Measurements from ENCODE around the gene ABHD17B. TPM values are rescaled to one million over a fixed set of nuclear protein-coding genes. Genes with fewer than 3 reads are reported as not detected.

Gene ABHD17B
- total RNA-seq, 3 donors from 2014 or later: 21.2 to 34.7 (median 23.7) TPM

DNA sequence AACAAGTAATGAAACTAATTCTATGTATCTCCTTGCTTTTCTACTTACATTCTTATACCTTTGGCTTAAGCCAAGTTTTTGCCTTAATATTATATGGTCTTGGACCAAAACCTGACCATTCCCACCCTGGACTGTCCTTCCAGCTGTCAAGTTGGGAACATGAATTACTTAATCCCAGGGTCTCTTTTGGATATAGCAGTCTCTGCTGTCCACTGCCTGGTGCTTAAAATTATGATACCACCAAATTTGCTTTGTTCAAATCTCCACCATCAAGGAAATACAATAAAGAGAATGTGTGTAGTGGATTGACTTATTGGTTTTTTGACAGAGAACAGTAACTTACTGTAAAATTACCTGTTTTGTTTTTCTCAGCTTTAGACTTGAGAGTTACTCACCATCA is 66.2 kb downstream of the ABHD17B start:
- intact Hi-C loops (cut with DNase I, micrococcal nuclease): no loop called here
- TF ChIP-seq, protein P1, sequence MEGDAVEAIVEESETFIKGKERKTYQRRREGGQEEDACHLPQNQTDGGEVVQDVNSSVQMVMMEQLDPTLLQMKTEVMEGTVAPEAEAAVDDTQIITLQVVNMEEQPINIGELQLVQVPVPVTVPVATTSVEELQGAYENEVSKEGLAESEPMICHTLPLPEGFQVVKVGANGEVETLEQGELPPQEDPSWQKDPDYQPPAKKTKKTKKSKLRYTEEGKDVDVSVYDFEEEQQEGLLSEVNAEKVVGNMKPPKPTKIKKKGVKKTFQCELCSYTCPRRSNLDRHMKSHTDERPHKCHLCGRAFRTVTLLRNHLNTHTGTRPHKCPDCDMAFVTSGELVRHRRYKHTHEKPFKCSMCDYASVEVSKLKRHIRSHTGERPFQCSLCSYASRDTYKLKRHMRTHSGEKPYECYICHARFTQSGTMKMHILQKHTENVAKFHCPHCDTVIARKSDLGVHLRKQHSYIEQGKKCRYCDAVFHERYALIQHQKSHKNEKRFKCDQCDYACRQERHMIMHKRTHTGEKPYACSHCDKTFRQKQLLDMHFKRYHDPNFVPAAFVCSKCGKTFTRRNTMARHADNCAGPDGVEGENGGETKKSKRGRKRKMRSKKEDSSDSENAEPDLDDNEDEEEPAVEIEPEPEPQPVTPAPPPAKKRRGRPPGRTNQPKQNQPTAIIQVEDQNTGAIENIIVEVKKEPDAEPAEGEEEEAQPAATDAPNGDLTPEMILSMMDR (IDR thresholded peaks at IDR 0.05): no peak
- no peak overlapping the region for H3K4me3 ChIP-seq
- H3K9me3 ChIP-seq: peaks cover 4% of the 10 kb centered on the region
- no peaks in the 10 kb centered on the region for H3K36me3 ChIP-seq (ENCODE audit: low read depth)
- no peaks in the 10 kb centered on the region for H3K4me1 ChIP-seq (ENCODE audit: low read depth)
- ATAC-seq: no peak
- DNase-seq: no peak

DNA sequence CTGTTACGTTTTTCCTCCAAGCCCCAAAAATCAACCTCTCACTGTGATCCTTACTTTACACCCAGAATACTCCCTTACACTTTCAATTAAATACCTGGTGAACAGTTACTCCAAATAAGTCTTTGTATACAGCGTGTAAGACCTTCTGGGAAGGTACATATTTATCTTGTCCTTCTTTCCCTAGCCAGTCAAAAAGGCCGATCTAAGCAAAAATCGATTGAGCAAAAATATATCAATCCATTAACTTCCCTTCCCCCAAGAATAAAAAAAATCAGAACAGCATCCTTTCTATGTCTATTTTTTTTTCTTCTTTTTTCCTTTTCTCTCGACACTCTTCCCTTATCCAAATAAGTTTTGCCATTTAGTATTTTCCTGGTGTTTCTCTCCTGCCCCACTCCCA is 71.3 kb downstream of the ABHD17B start:
- ATAC-seq (no peak), DNase-seq (no peak)
- H3K4me1 ChIP-seq (ENCODE audit: low read depth): no peaks in the 10 kb centered on the region
- H3K9me3 ChIP-seq: no peaks in the 10 kb centered on the region
- H3K4me3 ChIP-seq: no peak overlapping the region
- no peaks in the 10 kb centered on the region for H3K36me3 ChIP-seq (ENCODE audit: low read depth)
- intact Hi-C loops (cut with DNase I, micrococcal nuclease): no loop called here
- TF ChIP-seq, protein P1 (IDR thresholded peaks at IDR 0.05): no peak

DNA sequence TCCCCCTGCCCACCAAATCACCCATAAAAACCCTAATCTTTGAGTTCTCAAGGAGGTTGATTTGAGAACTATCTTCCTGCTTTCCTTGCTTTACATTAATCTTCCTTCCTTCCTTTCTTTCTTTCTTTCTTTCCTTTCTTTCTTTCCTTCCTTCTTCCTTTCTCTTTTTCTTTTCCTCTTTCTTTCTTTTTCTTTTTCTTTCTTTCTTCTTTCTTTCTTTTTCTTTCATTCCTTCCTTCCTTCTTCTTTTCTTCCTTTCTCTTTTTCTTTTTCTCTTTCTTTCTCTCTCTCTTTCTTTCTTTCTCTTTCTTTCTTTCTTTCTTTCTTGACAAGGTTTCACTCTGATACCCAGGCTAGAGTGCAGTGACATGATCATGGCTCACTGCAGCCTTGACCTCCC is 75.4 kb downstream of the ABHD17B start:
- intact Hi-C loops (cut with DNase I, micrococcal nuclease): no loop called here
- H3K36me3 ChIP-seq (ENCODE audit: low read depth): no peaks in the 10 kb centered on the region
- no peak overlapping the region for H3K4me3 ChIP-seq
- H3K4me1 ChIP-seq (ENCODE audit: low read depth): peaks cover 4% of the 10 kb centered on the region
- DNase-seq (no peak), ATAC-seq (no peak)
- H3K9me3 ChIP-seq: no peaks in the 10 kb centered on the region
- TF ChIP-seq, protein P1 (IDR thresholded peaks at IDR 0.05): no peak

DNA sequence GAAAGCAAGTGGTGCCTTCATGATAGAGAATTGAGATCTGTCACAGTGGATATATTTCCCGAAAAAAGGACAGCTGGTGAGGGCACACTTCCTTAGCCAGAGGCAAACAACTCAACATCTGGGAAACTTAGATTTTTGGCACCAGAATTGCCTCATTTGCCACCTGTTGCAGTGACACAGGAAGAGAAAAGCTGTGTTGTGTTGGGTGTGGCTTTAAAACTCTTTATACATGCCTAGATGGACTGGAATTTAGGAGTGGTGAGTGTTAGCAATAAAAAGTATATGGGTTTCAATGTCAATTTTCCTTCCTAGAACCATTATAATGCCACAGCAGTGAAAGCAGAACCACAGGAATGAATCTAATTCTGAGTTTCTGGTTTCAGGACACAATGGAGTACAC is 80.1 kb downstream of the ABHD17B start:
- TF ChIP-seq, protein P1 (IDR thresholded peaks at IDR 0.05): no peak
- intact Hi-C loops (cut with DNase I, micrococcal nuclease): no loop called here
- no peaks in the 10 kb centered on the region for H3K9me3 ChIP-seq
- peaks cover 5% of the 10 kb centered on the region for H3K4me1 ChIP-seq (ENCODE audit: low read depth)
- H3K4me3 ChIP-seq: no peak overlapping the region
- H3K36me3 ChIP-seq (ENCODE audit: low read depth): no peaks in the 10 kb centered on the region
- ATAC-seq: peak; percentile 97
- peak in 1 of 3 donors; percentile 73 for DNase-seq

DNA sequence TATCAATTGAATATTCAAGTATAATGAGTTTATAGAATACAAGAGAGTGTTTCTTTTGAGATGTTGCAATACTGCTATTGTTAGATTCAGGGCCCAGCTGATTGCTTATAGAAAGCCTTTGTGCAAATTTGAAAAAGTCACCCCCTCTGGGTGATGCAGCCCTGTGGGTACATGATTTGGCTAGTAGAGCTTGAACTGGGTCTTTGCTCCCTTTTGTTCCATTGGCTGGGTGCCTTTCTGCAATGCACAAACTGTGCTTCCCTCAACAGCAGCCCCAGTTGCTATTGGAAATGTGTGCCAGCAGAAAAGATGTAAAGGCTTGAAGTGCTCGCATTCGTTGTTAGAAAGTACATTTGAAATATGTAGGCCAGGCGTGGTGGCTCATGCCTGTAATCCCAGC is 80.8 kb downstream of the ABHD17B start:
- Histone ChIP-seq H3K4me3 (no peak overlapping the region), H3K4me1 (ENCODE audit: low read depth) (peaks cover 5% of the 10 kb centered on the region), H3K36me3 (ENCODE audit: low read depth) (no peaks in the 10 kb centered on the region), H3K9me3 (no peaks in the 10 kb centered on the region)
- no peak for ATAC-seq
- no peak for DNase-seq
- intact Hi-C loops (cut with DNase I, micrococcal nuclease): no loop called here
- TF ChIP-seq, protein P1 (IDR thresholded peaks at IDR 0.05): no peak

DNA sequence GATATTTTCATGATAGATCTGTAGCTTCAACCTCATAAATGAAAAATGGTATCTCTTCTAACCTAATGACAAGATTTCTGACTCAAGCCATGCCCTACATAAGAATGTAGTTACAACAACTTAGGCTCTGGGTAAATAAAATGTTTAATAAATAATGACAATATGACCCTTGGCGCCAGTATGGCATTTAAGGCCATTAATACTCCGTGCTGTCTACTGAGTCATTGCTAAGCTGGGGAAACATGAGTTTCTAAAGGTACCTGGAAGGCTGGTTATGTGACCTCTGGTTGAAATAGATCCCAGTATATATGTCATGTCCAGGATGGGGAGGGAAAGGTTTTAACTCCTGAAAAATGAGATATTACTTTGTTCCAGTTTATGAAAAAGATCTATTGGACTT is 84.7 kb downstream of the ABHD17B start:
- Histone ChIP-seq H3K4me1 (ENCODE audit: low read depth) (peaks cover 5% of the 10 kb centered on the region), H3K4me3 (no peak overlapping the region), H3K36me3 (ENCODE audit: low read depth) (no peaks in the 10 kb centered on the region), H3K9me3 (no peaks in the 10 kb centered on the region)
- intact Hi-C loops (cut with DNase I, micrococcal nuclease): no loop called here
- ATAC-seq (no peak), DNase-seq (no peak)
- TF ChIP-seq, protein P1 (IDR thresholded peaks at IDR 0.05): no peak
